GM18498 (cell line): ENCODE results near the gene FAM50A.

Source experiments
- ATAC-seq: cut with Tn5 transposase; IDR thresholded peaks from one replicate; pipeline ENCODE4 v1.9.1; 2021; ENCODE audit warnings: mild to moderate bottlenecking, moderate library complexity; ENCODE audit not compliant: unreplicated experiment

The FAM50A gene

DNA sequence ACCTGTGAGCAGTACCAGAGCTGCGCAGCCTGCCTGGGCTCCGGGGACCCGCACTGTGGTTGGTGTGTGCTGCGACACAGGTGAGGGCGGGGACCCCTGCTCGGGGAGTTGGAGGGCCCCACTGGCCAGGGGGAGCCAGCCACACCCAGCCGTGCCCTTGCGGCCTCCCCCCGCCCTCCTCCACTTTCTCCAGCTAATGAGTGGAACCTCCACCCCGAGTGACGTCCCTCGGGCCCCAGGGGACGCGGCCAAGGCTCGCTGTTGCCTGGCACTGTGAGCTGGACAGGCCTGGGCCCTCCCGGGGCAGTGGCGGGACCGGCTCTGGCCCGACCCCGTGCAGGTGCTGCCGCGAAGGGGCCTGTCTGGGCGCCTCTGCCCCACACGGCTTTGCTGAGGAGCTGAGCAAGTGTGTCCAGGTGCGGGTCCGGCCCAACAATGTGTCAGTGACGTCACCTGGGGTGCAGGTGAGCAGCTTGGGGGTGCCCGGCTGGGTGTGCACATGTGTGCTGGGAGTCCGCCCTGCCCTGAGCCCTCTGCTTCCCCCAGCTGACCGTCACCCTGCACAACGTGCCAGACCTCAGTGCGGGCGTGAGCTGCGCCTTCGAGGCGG lies 19.8 kb downstream of the FAM50A start:
- no peak for ATAC-seq

DNA sequence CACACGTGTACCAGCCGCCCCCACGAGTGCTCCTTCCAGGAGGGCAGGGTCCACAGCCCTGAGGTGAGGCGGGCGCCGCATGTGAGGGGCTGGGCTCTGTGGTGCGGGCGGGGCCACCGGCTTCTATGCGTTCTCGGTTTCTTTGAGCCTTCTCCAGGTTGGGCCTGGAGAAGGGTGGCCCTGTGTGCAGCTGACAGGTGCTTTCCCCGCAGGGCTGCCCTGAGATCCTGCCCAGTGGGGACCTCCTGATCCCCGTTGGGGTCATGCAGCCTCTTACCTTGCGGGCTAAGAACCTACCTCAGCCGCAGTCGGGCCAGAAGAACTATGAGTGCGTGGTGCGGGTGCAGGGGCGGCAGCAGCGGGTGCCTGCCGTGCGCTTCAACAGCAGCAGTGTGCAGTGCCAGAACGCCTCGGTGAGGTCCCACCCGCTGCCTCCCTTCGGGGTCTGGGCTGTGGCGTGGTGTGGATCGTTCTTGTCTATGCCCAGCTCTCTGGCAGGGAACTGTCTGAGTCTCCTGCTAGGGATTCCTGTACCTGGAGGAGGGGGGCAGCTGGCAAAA lies 20.9 kb downstream of the FAM50A start:
- no peak for ATAC-seq

DNA sequence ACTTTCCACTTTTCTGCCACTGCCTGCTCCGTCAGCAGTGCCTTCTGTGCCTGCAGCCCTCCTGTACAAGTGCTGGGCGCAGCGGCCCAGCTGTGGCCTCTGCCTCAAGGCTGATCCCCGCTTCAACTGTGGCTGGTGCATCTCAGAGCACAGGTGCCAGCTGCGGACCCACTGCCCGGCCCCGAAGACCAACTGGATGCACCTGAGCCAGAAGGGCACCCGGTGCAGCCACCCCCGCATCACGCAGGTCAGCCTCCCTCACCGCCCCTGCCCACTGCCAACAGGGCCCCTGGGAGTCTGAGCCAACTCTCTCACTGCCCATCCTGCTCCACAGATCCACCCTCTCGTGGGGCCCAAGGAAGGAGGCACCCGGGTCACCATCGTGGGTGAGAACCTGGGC lies 21.7 kb downstream of the FAM50A start:
- ATAC-seq: no peak

DNA sequence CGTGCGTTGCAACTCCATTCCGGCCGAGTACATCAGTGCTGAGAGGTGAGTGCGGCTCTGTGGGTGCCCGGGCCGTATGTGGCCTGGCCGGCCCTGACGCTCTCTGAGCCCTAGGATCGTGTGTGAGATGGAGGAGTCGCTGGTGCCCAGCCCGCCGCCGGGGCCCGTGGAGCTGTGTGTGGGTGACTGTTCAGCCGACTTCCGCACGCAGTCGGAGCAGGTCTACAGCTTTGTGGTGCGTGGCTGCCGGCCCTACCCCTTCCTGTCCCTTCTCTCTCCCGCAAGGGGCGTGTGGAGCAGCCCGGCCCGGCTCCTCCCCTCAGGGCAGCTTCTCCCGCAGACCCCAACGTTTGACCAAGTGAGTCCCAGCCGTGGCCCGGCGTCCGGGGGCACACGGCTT lies 22.1 kb downstream of the FAM50A start:
- no peak for ATAC-seq

DNA sequence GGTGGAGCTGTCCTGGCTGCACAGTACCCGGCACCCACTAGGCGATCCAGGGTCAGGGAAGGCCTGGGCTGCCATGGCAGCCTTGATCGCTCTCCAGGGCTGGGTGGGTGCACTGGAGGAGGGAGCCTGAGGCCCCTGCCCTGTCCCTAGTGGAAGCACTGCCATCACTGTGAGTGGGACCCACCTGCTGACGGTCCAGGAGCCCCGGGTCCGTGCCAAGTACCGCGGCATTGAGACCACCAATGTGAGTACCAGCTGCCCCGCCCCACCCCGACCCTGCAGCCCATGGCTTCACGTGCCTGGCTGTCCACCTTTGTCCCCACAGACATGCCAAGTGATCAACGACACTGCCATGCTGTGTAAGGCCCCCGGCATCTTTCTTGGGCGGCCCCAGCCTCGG lies 23.0 kb downstream of the FAM50A start:
- ATAC-seq: no peak

DNA sequence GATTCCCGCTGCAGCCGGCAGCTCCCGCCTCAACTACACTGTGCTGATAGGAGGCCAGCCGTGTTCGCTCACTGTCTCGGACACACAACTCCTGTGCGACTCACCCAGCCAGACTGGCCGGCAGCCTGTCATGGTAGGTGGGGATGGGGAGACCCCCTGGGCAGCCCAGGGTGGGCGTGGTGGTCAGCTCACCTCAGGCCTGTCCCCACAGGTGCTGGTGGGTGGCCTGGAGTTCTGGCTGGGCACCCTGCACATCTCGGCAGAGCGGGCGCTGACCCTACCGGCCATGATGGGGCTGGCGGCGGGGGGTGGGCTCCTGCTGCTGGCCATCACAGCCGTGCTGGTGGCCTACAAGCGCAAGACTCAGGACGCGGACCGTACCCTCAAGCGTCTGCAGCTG lies 23.6 kb downstream of the FAM50A start:
- no peak for ATAC-seq

DNA sequence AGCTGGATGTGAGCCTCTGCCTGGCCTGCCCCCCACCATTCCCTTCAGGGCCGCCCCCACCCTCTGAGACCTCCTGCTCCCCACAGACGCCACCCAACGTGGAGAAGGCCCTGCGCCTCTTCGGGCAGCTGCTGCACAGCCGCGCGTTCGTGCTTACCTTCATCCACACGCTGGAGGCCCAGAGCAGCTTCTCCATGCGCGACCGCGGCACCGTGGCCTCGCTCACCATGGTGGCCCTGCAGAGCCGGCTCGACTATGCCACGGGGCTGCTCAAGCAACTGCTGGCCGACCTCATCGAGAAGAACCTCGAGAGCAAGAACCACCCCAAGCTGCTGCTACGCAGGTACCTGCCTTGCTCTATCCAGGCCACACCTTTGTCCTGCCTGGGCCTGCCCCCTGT lies 24.3 kb downstream of the FAM50A start:
- no peak for ATAC-seq

DNA sequence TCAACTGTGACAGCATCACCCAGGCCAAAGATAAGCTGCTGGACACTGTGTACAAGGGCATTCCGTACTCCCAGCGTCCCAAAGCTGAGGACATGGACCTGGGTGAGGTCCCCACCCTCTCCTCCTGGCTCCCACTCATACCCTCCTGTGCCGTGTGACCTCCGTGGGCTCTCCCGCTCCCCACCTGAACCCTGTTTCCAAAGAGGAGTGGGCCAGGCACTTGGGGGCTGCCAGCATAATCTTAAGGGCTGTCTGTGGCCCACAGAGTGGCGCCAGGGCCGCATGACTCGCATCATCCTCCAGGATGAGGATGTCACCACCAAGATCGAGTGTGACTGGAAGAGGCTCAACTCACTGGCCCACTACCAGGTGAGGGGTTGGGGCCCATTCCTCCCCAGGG lies 25.2 kb downstream of the FAM50A start:
- no peak for ATAC-seq

DNA sequence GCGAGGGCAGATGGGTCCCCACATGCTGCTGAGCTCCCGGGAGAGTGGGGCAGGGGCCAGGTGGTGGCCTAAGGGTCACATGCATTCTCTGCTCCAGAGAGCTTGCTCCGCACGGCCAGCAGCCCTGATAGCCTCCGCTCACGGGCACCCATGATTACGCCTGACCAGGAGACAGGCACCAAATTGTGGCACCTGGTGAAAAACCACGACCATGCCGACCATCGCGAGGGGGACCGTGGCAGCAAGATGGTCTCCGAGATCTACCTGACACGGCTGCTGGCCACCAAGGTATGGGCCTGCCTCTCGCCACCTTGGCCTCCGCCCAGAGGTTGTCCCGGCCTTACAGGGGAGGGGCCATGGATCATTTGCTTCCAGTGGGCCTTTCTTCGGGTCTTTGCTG lies 25.9 kb downstream of the FAM50A start:
- ATAC-seq: no peak

DNA sequence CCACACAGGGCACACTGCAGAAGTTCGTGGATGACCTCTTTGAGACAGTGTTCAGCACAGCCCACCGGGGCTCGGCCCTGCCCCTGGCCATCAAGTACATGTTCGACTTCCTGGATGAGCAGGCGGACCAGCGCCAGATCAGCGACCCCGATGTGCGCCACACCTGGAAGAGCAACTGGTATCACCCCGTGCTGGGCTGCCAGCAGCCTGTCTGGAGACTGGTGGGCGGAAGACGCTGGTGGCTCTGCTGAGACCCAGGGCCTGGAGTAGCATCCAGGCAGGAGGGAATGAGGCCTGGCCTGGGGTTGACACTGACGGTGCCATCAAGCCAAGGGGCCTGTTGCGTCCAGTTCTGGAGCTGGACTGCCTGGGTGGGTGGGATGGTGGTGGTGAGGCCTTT lies 26.5 kb downstream of the FAM50A start:
- no peak for ATAC-seq

DNA sequence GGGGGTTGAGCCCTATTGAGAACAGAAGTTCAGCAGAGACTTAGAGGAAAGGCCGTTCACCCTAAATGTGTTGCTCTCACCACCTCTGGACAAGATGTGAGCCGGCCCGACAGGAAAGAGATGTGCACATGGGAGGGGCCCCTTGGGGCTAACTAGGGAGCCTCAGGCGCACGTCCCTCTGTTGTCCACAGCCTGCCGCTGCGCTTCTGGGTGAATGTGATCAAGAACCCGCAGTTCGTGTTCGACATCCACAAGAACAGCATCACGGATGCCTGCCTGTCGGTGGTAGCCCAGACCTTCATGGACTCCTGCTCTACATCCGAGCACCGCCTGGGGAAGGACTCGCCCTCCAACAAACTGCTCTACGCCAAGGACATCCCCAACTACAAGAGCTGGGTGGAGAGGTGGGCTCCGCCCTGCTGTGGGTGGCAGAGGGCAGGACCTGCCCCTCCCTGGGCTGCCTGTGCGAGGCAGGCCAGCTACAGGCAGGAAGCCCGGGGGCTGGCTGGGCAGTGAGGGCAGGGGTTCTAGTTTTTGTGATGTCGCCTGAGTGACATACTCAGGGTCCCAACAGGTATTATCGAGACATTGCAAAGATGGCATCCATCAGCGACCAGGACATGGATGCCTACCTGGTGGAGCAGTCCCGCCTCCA lies 27.1 kb downstream of the FAM50A start:
- ATAC-seq: no peak

DNA sequence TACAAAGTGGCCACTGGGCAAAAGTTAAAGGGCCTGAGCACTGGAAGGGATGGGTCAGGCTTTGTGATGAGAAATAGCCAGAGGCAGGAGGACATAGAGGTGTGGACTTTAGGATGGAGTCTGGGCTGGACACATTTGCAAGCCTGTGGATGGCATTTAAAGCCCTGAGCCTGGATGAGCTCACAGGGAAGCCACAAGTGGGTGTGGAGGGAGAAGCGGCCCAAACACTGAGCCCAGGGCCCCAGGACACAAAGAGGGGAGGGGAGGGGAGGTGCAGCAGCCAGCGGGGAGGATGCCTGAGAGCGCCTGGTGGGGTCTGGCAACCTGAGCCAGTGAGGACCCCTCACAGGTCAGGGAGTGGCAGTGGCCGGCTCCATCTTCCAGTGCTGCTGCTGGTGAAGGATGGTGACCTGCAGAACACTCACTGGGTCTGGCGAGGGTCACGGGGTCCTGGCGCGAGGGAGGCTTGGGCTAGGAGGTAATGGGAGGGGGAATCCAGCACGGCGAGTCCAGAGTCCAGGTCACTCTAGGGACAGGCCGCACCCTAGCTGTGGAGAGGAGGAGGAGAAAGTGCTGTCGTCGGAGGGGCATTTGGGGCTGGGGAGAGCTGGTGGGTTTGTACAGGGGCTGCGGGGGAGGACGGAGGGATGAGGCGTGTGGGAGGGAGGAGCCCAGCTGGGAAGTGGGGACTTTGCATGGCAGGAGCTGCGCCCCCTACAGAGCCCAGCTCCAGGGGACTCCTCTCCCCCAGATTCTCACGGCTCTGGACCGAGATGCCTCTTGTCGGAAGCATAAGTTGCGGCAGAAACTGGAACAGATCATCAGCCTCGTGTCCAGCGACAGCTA lies 28.1 kb downstream of the FAM50A start:
- no peak for ATAC-seq

DNA sequence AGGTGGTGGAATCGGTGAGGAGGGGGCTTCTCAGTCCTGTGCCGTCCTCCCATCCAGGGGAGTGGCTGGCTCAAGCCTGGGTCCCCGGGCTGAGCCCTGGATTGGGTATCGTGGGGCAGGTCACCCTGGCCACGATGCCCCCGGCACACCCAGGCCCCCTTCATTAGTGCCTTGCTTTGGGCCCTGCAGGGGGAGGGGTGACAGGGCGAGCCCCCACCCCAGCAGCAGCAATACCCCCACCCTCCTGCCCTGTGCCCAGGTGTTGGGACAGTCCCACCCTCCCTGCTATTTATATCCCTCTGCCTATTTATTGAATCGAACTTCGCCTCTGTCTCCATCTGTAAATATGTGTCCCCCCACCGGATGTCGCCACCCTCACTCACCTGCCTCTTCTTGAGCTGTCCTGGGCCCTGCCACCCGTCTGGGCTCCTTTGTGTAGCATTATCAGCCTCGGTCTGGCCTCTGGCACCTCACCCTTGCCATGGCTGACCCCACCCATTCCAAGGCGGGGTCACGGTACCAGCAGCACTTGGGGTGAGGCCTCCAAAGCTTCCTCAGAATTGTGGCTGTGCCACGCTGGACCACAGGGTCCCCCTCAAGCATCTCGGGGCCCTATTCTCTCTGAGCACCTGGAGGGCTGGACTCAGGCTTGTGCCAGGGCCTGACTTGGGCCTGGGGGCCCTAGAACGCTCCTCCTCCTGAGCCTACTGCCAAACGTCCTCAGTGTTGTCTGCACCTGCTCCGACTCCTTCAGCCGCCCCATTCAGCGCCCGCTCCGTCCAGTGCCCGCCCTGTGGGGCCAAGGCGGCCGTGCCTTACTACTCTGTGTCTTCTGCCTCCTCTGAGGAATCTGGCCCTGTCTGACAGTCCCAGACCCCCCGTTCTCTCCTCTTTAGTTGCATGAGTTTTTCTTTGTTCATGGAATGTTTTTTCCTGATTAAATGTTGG lies 29.0 kb downstream of the FAM50A start:
- ATAC-seq: no peak

DNA sequence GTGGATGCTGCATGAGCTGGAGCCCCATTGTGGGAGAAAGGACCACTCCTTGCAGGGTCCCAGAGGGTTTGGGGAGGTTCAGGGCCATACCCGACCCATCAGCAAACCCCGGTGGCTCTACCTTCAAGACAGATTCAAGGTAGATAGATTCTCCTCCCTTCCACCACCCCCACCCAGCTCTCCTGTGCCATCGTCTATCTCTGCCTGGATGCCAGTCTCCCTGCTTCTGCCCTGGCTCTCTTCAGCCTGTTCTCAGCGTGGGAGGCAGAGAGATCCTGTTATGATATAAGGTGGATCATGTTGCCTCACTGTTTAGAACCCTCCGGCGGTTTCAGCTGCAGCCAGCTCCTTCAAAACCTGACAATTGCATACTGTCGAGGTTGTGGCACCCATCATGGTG lies 29.7 kb downstream of the FAM50A start:
- ATAC-seq: no peak

DNA sequence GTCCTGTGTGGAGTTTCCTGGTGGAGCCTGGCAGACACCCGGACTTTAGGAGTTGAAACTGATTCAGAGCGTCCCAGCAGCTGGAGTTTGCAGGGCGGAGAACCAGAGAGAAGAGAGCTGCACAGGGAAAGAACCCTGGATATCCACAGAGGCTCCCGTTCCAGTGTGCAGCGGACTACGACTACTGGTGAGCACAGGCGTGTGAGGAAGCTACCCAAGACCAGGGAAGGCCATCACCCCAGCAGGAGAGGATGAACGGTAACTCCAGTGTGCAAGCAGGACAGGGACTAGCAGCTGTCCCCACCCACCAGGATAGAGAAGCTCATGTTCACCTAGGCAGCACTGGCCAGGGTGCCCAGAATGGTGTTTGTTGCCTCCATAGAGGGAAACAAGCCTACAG lies 32.9 kb downstream of the FAM50A start:
- ATAC-seq: no peak

DNA sequence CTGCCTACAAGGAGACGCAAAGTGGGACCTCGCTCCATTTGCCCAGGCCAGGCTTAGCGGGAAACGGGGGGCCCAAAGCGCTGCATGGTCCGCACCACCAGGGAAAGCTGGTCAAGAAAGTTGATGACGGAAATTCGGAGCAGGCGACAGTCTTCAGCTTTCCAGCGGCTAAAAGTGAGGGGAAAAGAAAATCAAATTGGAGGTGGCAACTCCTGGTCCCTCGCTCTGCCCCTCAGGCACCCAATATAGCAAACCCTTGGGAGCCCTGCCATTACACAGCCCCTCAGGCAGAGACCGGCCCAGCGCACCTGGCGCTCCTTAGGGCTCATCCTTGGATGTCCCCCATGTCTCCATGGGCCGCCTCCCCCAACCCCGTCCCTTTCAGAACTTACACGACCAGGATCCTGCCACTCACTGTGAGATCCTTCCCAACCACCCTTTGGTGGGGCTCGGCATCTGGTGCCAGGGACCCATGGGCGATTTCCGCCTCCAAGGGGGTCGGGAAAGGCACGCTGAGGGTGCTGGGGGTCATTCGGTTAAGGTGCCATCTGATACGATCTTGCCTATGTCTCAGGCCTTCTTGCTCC lies 34.0 kb downstream of the FAM50A start:
- ATAC-seq: no peak

DNA sequence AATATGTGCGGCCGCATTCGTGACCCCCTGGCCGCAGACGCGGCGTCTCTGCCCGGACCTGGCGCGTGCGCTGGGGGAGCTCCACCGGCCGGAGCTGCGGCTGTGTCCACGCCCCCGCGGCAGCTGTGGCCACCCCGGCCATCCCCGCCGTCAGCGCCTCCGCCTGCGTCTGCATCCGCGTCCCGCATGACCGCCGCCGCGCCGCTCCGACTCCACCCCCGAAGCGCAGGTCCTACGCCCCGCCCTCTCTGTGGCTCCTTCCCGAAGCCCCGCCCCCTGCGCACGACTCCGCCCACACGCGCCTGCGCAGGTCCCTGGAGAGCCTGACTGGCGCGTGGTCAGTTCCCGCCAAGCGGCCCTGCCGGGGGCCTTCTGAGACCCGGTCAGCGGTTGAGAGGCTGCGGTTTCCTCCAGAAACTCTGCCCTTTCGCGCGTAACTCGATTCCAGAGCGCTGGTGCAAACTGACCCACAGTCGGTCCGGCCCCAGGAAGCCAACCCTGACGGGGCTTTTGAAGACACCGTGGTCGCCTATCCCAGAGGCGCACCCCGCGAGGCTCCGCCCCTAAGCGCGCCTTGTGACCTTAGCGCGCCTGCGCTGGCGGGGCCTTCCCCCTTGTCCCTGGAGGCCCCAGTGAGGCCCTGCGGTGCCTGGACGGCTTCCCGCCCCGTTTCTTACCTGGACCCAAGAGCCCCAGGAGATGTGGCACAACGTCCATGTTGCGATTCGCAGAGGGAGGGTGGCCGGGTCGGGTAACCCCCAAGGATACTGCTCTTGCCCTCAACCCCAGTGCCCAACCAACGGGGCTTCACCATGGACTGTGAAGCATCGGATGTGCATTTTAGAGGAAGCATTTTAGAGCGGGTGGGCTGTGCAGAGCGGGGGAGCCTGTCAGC lies 35.0 kb downstream of the FAM50A start, which contains the start of gene LAGE3:
Gene LAGE3 (minus strand): TSS at position 554 of the 895 bp plus-strand sequence. CDS start 366 bp downstream, at position 188.
- peak; percentile 93 for ATAC-seq

DNA sequence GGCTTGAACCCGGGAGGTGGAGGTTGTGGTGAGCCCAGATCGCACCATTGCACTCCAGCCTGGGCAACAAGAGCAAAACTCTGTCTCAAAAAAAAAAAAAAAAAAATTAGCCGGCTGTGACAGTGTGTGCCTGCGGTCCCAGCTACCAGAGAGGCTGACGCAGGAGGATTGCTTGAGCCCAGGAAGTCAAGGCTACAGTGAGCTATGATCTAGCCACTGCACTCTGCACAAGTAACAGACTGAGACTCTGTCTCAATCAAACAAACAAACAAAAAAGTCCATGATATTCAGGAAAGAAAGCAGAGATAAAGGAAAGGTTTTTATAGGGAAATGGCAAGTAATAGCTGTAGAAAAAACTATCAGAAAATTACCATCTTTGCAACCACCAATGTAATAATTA lies 37.3 kb downstream of the FAM50A start:
- ATAC-seq: no peak

DNA sequence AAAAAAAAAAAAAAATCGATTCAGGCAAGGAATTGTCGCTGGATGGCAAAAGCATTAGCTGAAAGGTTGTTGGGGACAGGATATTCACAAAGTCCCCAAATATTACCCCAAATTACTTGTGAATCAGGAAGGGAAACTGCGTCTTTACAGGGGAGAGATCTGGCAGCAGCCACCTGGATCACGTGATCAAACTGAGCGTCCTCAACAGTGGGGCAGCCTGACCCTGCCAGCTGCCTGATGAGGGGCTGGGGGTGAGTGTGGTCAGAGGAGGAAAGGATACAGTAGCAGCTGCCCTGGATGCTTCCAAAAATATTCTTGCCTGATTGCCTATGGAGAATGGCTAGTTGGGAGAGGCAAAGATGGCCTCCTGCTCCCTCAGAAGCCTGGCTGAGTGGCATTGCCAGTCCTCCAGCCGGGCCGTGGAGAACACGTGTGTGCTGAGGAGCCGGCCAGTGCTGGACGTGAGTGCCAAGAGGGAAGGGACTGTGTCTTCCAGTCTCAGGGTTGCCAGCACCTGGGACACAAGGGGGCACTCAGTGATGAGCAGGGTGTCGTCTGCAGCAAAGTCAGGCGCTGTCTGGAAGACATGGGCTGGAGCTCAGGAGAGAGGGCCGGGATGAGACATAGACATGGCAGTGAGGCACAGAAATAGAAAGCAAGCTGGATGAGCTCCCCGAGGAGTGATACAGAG lies 38.1 kb downstream of the FAM50A start:
- no peak for ATAC-seq
